ENCODE results near the gene GAPVD1. TPM values are rescaled to one million over a fixed set of nuclear protein-coding genes. Genes with fewer than 3 reads are reported as not detected.
"Not testable (repeated sequence)": the region's sequence is repeated elsewhere in the genome, so short reads cannot be mapped to it uniquely, and the experiment has no call there.

GAPVD1 gene
- total RNA-seq, 2 experiments from 2014 or later = 29.6 to 44.5 TPM

GRCh38 chr9:125236520-125237159, 25.0 kb upstream of the GAPVD1 start:
- peaks cover 48% of the 10 kb centered on the region for H4K20me1 ChIP-seq (ENCODE audit: insufficient read depth, low read length)
- H3K36me3 ChIP-seq (ENCODE audit: insufficient read depth, low read length) = peaks cover 79% of the 10 kb centered on the region
- H3K4me3 ChIP-seq (ENCODE audit: low read depth, low read length, poor library complexity, severe bottlenecking) = peak overlapping the region; percentile 96
- POLR2A ChIA-PET = interaction anchor here (1.5 kb wide), 1 partner anchor 20 kb away, joined by 3 read pairs; no protein-coding TSS in a partner anchor
- H3K79me2 ChIP-seq (ENCODE audit: insufficient read depth, low read depth, low read length) = peaks cover 60% of the 10 kb centered on the region
- H2AFZ ChIP-seq (ENCODE audit: low read length); DNase-seq (ENCODE audit: low spot score); intact Hi-C loops (cut with micrococcal nuclease; ENCODE audit: unreplicated experiment); H3K9me2 ChIP-seq (ENCODE audit: insufficient read depth, low read length); CTCF ChIA-PET (ENCODE audit: unreplicated experiment); H3K9me3 ChIP-seq (ENCODE audit: low read length); H3K27ac ChIP-seq (ENCODE audit: low read depth, low read length, poor library complexity, severe bottlenecking): not testable (repeated sequence)
- H3K4me2 ChIP-seq (ENCODE audit: low read length) = peak overlapping the region; percentile 74
- H3K4me1 ChIP-seq (ENCODE audit: insufficient read depth, low read length, poor library complexity, severe bottlenecking) = peaks cover 46% of the 10 kb centered on the region
- BruUV-seq (replicated peaks) = TSS peak; percentile 44
- TF ChIP-seq, protein P1, sequence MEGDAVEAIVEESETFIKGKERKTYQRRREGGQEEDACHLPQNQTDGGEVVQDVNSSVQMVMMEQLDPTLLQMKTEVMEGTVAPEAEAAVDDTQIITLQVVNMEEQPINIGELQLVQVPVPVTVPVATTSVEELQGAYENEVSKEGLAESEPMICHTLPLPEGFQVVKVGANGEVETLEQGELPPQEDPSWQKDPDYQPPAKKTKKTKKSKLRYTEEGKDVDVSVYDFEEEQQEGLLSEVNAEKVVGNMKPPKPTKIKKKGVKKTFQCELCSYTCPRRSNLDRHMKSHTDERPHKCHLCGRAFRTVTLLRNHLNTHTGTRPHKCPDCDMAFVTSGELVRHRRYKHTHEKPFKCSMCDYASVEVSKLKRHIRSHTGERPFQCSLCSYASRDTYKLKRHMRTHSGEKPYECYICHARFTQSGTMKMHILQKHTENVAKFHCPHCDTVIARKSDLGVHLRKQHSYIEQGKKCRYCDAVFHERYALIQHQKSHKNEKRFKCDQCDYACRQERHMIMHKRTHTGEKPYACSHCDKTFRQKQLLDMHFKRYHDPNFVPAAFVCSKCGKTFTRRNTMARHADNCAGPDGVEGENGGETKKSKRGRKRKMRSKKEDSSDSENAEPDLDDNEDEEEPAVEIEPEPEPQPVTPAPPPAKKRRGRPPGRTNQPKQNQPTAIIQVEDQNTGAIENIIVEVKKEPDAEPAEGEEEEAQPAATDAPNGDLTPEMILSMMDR (conservative IDR thresholded peaks at IDR 0.05; ENCODE audit: low read length) = 0 out of 2 replicates have a peak, but pooled peaks have one; percentile 22

DNA sequence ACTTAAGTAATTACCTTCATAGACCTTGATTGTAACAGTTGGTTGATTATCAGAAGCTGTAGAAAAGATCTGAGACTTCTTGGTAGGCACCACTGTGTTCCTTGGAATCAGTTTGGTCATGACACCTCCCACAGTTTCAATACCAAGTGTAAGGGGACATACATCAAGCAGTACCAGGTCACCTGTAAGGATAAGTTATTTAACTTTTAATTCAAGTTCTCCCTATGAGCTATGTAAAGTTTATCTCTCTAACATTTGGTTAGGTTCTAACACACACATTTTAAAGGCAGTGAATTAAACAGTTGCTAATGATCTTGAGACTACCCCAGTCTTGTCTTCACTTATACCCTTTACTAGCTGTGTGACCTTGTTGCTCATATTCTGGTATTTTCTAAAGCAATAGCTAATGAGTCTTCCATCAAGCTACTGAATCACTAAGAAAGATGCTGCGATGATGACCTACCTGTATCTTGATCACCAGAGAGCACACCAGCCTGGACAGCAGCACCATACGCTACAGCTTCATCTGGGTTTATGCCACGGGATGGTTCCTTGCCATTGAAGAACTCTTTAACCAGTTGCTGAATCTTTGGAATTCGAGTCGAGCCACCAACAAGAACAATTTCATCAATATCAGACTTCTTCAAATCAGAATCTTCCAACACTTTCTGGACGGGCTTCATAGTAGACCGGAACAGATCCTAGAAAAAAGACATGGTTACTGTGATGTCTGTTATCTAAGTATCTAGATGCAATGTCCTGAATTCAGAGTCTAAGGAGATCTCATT, 23.3 kb upstream of the GAPVD1 start:
- no peak for TF ChIP-seq EZH2phosphoT487 (IDR thresholded peaks at IDR 0.05; ENCODE audit: borderline replicate concordance, low read depth, low read length)
- TF ChIP-seq, protein P1 (conservative IDR thresholded peaks at IDR 0.05; ENCODE audit: low read length) = no peak
- no peaks in the 10 kb centered on the region for H3K9me3 ChIP-seq (ENCODE audit: low read length)
- H3K79me2 ChIP-seq (ENCODE audit: insufficient read depth, low read depth, low read length) = peaks cover 70% of the 10 kb centered on the region
- H2AFZ ChIP-seq (ENCODE audit: low read length) = no peak overlapping the region
- POLR2A ChIA-PET = interaction anchor here (0.6 to 1.5 kb wide), 3 partner anchors 18 to 67 kb away, joined by 3 read pairs; no protein-coding TSS in a partner anchor
- peaks cover 51% of the 10 kb centered on the region for H3K4me1 ChIP-seq (ENCODE audit: insufficient read depth, low read length, poor library complexity, severe bottlenecking)
- peaks cover 48% of the 10 kb centered on the region for H4K20me1 ChIP-seq (ENCODE audit: insufficient read depth, low read length)
- CTCF ChIA-PET (ENCODE audit: unreplicated experiment) = no interaction called here
- no peak overlapping the region for H3K27ac ChIP-seq (ENCODE audit: low read depth, low read length, poor library complexity, severe bottlenecking)
- no TSS peak for BruUV-seq (replicated peaks)
- peak overlapping the region; percentile 96 for H3K4me3 ChIP-seq (ENCODE audit: low read depth, low read length, poor library complexity, severe bottlenecking)
- no peak for DNase-seq (ENCODE audit: low spot score)
- peak overlapping the region; percentile 74 for H3K4me2 ChIP-seq (ENCODE audit: low read length)
- peaks cover 74% of the 10 kb centered on the region for H3K36me3 ChIP-seq (ENCODE audit: insufficient read depth, low read length)
- no peaks in the 10 kb centered on the region for H3K9me2 ChIP-seq (ENCODE audit: insufficient read depth, low read length)
- intact Hi-C loops (cut with micrococcal nuclease; ENCODE audit: unreplicated experiment) = no loop called here

Measured in OCI-LY7 (cell line).